MCF 10A (cell line): ENCODE data around the gene LRRC7. TPM values are rescaled to one million over a fixed set of nuclear protein-coding genes. Genes with fewer than 3 reads are reported as not detected.

Experiments
- BruUV-seq: library from RNA; stranded (reverse); fragments of 400-500 nt; replicated peaks from 2 replicates; lab custom pipeline; 2021; lab: Mats Ljungman, UMichigan
- CTCF ChIA-PET: fragments of 300-600 bp; sonication (Branson Sonifier 250); formaldehyde crosslinking; extraction: SDS; loops from one replicate; lab custom pipeline; 2021; ENCODE audit warnings: antibody characterized with exemption, inconsistent platforms; lab: Yijun Ruan, JAX
- POLR2A ChIA-PET: fragments of 300-600, 350-650 bp; sonication (Branson Sonifier 250); formaldehyde crosslinking; extraction: SDS; loops from one replicate; lab custom pipeline; 2020; ENCODE audit warnings: antibody characterized with exemption, inconsistent platforms; lab: Yijun Ruan, JAX
- DNase-seq: peaks from one replicate; pipeline ENCODE4 v3.0.0-alpha.2; 2018; ENCODE audit not compliant: unreplicated experiment
- H3K27ac Mint-ChIP-seq: one replicate; pipeline ENCODE4 v1.8.0; 2022; ENCODE audit warnings: mild to moderate bottlenecking, low read depth, mixed read lengths; ENCODE audit not compliant: unreplicated experiment
- H3K27me3 Mint-ChIP-seq: one replicate; pipeline ENCODE4 v1.8.0; 2022; ENCODE audit warnings: mixed read lengths; ENCODE audit not compliant: insufficient read depth, unreplicated experiment
- H3K36me3 Mint-ChIP-seq: one replicate; pipeline ENCODE4 v1.8.0; 2022; ENCODE audit warnings: mild to moderate bottlenecking, moderate library complexity, mixed read lengths; ENCODE audit not compliant: insufficient read depth, unreplicated experiment
- H3K4me1 Mint-ChIP-seq: one replicate; pipeline ENCODE4 v1.8.0; 2022; ENCODE audit warnings: mixed read lengths; ENCODE audit not compliant: insufficient read depth, unreplicated experiment
- H3K4me3 Mint-ChIP-seq: one replicate; pipeline ENCODE4 v1.8.0; 2022; ENCODE audit warnings: mild to moderate bottlenecking, moderate library complexity, mixed read lengths; ENCODE audit not compliant: unreplicated experiment
- H3K9me3 Mint-ChIP-seq: one replicate; pipeline ENCODE4 v1.8.0; 2022; ENCODE audit warnings: mixed read lengths; ENCODE audit not compliant: unreplicated experiment
- CTCF ChIP-seq: fragments of 200-600 bp; IDR thresholded peaks from one replicate; pipeline ENCODE4 v1.8.0; 2022; ENCODE audit warnings: antibody characterized with exemption, mild to moderate bottlenecking; ENCODE audit not compliant: unreplicated experiment
- intact Hi-C: fragments of 100-400 bp; cut with micrococcal nuclease; formaldehyde crosslinking; loops from 2 replicates; pipeline ENCODE4 v1.14.1; 2022
- total RNA-seq: library from RNA; stranded (reverse); gene quantifications from 2 replicates; pipeline ENCODE4 v1.2.3, GENCODE V29; 2022

Gene LRRC7
- total RNA-seq, 1 experiment from 2014 or later, result not detected

DNA sequence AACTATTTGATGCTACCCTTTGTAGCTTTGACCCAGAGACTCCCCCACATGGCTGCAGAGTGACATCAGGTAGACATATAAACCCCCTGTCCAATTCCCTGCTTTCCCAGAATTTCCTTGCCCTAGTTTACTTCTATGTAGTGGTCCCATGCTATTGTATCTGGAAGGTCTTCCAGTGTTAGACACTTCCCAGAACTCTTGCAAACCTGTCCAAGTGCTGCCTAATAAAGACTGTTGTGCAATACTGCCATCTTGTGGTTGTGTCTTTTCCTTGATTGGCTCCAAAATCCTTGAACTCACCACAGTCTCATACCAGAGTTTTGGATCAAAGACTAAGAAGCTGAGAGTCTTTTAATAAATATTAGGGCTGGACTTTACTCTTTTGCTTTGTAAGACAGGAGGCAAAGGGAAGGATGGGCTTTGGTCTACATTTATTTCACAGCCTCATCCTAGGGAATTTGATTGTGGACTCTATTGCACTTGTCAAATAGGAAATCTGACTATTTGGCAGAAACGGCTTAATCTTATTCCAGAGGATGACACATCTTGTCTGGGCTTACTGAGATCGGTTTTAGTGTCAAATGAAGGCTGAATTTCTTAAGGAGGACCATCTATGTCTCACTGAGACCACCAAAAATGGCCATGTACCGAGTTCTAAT lies 169.9 kb downstream of the LRRC7 start:
- TF ChIP-seq CTCF, result peak; percentile 55
- Mint-ChIP-seq H3K4me3 (no peak overlapping the region), H3K4me1 (no peaks in the 10 kb centered on the region), H3K36me3 (no peaks in the 10 kb centered on the region), H3K27ac (no peak overlapping the region), H3K27me3 (peaks cover 87% of the 10 kb centered on the region), H3K9me3 (no peaks in the 10 kb centered on the region)
- BruUV-seq, result no TSS peak
- peak; percentile 77 for DNase-seq
- intact Hi-C loops, result loop anchor here (1.0 to 5.0 kb wide), 5 partner anchors 918 to 1620 kb away; no protein-coding TSS in a partner anchor
- CTCF ChIA-PET, result interaction anchor here (0.5 to 3.7 kb wide), 50 partner anchors 10 to 1873 kb away, joined by 3 to 63 read pairs (median 3); no protein-coding TSS in a partner anchor
- POLR2A ChIA-PET, result no interaction called here

GRCh38 chr1:69738458-69739250 lies 170.9 kb downstream of the LRRC7 start:
- ChIA-PET POLR2A (interaction anchor here (0.5 kb wide), 1 partner anchor 21 kb away, joined by 4 read pairs; no protein-coding TSS in a partner anchor), CTCF (interaction anchor here (0.6 to 3.7 kb wide), 36 partner anchors 11 to 1631 kb away, joined by 3 to 63 read pairs (median 3); no protein-coding TSS in a partner anchor)
- TF ChIP-seq CTCF, result no peak
- Mint-ChIP-seq H3K27me3 (peaks cover 87% of the 10 kb centered on the region), H3K27ac (no peak overlapping the region), H3K4me1 (no peaks in the 10 kb centered on the region), H3K36me3 (no peaks in the 10 kb centered on the region), H3K9me3 (no peaks in the 10 kb centered on the region), H3K4me3 (no peak overlapping the region)
- no TSS peak for BruUV-seq
- DNase-seq, result no peak
- intact Hi-C loops, result loop anchor here (5.0 kb wide), 3 partner anchors 1136 to 1621 kb away; no protein-coding TSS in a partner anchor

- no peaks in the 10 kb centered on the region for H3K4me1 Mint-ChIP-seq
- H3K27me3 Mint-ChIP-seq, result peaks cover 88% of the 10 kb centered on the region
- DNase-seq, result no peak
- H3K27ac Mint-ChIP-seq, result no peak overlapping the region
- CTCF ChIA-PET, result interaction anchor here (0.6 to 3.7 kb wide), 13 partner anchors 12 to 1631 kb away, joined by 3 to 63 read pairs (median 4); no protein-coding TSS in a partner anchor
- no peaks in the 10 kb centered on the region for H3K9me3 Mint-ChIP-seq
- no peak for TF ChIP-seq CTCF
- H3K36me3 Mint-ChIP-seq, result no peaks in the 10 kb centered on the region
- H3K4me3 Mint-ChIP-seq, result no peak overlapping the region
- POLR2A ChIA-PET, result no interaction called here
- intact Hi-C loops, result loop anchor here (5.0 kb wide), 3 partner anchors 1137 to 1622 kb away; no protein-coding TSS in a partner anchor
- no TSS peak for BruUV-seq
These were observed 171.5 kb downstream of the LRRC7 start for GRCh38 chr1:69739251-69739605.

DNA sequence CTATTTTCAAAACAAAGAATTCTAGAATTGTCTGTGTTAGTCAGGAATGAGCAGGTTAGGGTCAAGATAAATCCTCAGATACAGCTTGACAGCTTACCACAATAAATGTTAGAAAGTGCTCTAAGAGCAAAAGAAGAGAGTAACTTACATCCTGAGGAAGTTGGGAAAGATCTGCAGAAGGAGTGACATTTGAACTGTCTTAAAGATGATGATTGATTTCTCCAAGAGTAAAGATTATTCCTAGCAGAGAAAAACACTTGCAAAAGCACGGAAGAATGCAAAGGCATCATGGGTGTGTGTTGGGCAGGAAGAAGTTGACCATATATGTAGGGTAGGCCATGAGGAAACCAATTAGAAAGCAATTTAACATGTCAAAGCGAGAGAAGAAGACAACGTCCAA lies 175.4 kb downstream of the LRRC7 start:
- no TSS peak for BruUV-seq
- Mint-ChIP-seq H3K27ac (no peak overlapping the region), H3K4me3 (no peak overlapping the region), H3K36me3 (no peaks in the 10 kb centered on the region), H3K27me3 (peaks cover 86% of the 10 kb centered on the region), H3K9me3 (no peaks in the 10 kb centered on the region), H3K4me1 (peaks cover 6% of the 10 kb centered on the region)
- no peak for DNase-seq
- CTCF ChIA-PET, result no interaction called here
- intact Hi-C loops, result no loop called here
- no peak for TF ChIP-seq CTCF
- POLR2A ChIA-PET, result no interaction called here
